HG03469 (cell line): ENCODE data around the gene TAS2R1.
"Not testable (repeated sequence)": the region's sequence is repeated elsewhere in the genome, so short reads cannot be mapped to it uniquely, and the experiment has no call there.

Experiments
- ATAC-seq: cut with Tn5 transposase; IDR thresholded peaks from one replicate; pipeline ENCODE4 v1.9.1; 2021; ENCODE audit warnings: mild to moderate bottlenecking, moderate library complexity, moderate number of reproducible peaks; ENCODE audit not compliant: unreplicated experiment

TAS2R1 gene

DNA sequence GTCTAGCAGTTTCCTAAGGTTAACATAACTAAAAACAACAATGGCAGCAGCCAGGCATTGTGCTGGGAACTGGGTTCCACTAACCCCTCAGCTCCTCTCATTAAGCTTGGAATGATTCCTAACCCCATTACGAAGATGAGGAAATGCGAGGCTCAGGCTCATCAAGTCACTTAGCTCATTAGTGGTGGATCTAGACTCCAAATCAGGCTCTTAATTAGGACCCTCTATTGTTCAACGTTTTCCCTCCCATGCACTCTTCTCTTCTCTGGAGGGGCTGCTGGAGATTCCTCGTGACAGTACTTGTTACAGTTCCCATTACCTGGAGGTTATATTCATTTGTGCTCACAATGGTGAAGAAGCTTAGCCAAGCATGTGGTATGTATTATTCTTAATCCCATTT lies 6.5 kb downstream of the TAS2R1 start:
- no peak for ATAC-seq

DNA sequence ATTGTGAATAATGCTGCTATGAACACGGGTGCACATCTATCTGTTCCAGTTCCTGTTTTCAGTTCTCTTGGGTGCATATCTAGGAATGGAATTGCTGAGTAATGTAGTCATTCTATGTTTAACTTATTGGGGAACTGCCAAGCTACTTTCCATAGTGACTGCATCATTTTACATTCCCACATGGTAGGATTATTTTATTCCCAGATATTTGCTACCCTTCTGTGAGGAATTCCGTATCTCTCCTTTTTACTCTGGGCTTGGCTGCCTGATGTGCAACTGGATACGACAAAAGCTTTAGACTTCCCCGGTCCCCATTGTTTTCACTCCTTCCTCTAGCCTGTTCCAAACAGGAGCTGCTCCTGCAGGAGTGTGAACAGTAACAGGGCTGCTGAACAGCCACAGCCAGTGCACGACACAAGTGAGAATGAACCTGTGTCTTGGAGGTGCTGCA lies 7.2 kb downstream of the TAS2R1 start:
- ATAC-seq, result no peak

DNA sequence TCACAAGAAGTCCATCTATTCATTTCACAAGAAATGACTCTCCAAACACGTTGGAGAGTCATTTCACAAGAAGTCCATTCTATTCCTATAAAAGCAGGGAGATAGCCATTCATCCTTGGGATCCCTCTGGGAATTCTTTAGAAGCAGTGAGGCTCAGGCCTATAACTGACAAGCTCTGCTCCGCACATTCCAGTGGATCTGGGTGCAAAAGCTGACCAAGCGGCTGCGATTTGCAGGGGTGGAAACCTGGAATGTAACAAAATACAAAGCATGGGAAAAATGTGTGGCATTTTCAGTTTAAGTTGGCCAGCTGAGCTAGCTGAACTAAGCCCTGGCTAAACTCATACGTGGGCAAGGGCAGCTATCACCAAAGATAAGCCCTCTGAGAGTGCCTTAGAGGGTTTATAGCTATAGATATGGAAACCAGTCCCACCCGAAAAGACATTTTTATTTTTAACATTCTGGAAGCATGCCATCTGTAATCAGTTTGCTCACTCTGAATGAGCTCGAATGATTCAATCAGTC lies 8.7 kb downstream of the TAS2R1 start:
- ATAC-seq, result no peak

DNA sequence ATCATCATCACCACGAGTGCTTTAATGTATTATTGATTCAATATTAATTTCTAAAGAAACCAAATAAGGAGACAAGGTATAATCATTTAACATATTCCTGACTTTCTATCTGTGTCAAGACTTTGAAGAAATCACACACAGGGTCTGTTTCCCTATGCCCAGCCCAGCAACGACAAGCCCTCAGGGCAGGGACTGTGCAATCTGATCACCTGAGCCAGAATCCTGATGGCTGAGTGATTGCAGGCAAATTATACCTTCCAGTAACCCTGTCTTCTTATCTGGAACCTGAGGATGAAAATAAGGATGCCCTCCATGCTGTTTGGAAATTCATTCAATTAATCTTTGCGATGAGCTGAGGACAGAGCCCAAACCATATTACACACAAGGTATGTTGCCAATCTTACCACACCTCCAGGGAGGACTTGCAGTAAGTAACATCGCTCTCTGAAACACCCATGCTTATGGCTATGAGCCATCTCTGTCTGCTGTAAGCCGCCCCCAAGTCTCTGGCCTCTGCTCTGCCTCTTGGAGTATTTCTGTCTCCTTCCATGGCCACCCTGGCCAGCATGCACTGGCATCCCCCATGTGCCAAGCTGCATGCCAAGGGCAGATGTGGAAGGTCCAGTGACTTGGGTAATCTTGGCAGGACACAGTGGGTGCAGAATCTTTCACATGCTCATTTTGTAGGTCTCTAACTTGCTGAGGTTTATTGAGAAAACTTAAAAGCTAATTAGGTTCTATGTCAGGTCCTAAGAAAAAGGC lies 10.6 kb downstream of the TAS2R1 start:
- no peak for ATAC-seq

DNA sequence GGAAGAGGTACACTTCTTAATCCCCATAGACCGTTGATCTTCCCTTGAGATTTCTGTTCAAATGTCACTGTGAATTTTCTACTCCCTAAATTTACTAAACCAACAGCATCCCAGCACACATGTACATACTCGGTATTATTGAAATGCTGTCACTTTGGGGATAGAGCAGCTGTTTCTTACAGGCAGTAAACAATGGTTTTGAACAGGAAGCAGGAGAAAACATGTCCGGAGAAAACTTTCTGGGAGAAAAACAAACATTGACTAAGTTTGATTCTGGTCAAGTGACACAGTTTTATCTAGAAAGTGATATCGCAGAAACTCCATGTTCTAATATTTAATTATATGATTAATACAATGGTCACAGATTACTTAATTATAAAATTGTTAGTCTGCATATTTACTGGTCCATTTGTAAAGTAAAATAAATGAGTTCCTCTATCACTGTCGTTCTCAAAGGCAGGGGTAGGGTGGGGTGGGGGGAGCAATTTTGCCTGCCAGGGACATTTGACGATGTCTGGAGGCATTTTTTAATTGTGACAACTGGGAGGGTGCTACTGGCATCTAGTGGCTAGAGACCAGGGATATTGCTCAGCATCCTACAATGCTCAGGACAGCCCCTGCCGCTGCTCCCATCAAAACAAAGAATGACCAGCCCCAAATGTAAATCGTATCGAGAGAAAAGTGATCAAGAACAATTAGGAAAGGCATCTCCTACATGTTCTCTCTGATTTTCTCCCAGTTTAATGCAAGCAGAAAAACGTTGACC lies 12.2 kb downstream of the TAS2R1 start:
- no peak for ATAC-seq

DNA sequence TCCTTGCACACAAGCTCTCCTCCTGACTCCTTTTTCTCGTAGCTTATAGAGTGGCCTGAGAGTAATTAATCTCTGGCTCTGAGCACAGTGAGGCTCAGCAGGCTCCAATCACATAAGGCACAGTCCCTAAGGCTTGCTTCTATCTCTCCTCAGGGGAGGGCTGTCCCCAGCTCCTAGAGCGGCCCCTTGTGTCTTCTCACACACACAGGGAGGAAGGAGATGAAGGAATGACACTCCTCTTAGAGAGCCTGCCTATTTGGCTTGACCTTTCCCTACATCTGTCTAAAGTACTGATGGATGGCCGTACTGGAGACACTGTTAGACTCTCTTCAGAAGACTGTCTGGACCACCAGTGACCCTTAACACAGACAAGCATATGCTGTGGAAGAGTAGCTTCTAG lies 12.9 kb downstream of the TAS2R1 start:
- ATAC-seq, result no peak

DNA sequence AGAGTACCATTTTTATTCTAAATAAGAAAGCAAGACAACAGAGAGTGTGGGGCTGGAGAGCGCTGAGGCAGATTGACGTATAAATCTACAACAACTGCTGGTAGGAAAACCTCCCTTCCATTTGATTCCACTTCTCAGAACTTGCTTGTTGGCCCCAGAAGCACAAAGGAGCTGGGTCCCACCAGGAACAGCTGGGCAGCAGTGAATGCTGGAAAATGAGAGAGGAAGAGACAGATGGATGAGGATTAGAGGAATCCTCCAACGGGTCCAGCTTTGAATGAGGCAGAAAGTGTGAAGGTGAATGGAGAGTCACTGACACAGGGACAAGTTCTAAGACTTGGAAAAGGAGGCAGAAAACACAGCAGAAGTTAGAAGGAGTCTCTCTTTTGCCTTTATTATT lies 14.8 kb downstream of the TAS2R1 start:
- no peak for ATAC-seq

DNA sequence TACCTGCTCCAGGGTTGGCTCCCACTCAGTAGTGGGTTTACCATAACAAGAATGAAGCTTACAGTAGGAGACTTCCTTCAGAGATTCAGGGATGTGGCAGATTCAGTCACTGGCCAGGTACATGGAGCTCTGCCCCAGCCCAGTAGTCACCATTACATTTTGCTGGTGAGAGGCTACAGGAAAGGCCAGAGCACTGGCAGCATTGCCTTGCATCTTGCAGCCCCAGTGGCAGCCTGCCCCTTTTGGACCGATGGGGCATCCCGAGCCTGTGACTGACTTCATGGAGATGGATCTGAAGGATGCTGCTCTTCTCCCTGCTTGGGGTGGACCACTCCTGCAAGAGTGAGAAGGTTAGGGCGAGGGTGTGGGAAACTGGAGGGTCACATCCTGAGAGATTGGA lies 16.8 kb downstream of the TAS2R1 start:
- ATAC-seq, result no peak

DNA sequence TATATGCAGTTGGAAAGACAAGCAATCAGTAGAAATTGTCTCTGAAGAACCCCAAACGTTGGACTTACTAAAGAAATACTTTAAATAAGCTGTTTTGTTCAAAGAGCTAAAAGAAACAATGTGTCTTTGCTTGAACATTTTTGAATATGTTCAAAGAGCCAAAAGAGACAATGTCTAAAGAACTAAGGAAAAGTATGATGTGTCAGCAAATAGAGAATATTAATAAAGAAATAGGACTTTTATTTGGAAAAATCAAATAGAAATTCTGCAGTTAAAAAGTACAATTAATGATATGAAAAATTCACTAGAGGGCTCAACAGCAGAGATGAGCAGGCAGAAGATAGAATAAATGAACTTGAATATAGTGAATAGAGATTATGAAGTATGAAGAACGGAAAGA lies 19.2 kb downstream of the TAS2R1 start:
- no peak for ATAC-seq

DNA sequence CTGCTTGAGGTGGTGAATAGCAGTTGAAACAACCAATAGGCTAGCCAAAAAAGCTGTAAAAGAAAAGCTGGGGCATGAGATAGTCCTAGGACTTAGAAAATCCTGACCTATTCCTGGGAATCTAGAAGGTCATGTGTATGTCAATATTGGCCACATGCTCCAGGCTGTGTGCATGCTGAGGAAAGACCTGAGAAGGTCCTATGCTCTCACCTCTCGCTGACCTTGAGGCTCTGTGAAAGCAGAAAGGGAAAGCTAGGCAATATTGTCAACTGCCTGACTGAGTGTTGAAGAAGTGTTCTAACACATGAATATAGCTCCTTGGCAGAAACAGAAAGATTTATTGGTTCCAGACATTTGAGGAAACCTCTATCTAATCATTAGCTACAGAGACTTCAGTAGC lies 19.8 kb downstream of the TAS2R1 start:
- no peak for ATAC-seq

DNA sequence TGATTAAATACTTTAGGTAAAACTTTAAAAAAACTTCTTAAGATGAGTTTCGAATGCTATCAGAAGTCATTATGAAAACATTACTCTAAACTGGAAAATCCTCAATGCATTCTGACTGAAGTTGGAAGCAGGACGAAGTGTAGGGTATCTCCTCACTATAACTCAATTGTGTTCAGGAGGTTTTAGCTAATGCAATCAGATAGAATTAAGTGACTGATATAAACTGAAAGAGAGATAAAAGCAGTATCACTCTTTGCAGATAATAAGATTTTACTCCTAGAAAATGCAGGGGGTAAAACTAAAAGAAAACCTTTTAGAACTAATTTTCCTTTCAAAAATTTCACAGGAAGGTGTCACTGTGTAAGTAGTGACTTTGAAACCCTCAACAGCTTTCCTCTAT lies 22.1 kb downstream of the TAS2R1 start:
- ATAC-seq, result no peak

DNA sequence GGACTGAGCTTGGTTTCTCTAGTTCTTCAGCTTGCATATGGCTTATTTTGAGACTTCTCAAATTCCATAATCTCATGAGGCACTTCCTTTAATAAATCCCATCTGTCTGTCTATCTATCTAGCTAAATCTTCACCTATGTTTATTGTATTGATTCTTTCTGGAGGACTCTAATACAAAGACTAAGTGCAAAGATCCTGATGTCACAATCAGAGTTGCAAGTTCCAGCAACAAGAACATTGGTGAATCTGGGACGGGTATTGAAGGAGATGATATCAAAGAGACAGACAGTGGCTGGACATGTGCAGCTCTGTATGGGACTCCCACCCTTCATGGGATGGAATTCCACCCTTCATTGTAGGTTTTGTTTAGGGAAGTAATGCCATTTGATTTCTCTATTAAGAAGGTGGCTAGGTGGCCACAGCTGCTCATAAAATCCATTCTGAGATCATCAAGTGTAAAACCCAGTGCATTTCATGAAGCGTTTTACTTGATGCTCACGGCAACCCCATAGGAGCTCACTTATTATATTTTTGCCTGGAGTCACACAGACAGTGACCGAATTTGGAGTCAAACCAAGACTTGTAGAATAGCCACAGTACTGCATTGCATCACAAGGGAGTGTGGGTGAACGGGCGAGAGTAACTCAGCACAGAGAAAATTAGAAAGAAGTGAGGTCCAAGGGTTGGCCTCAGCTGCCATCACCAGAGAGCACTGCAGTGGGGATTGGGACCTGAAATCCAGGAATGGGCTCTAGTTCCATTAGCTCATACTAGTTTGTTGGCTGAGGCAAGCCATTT lies 24.9 kb downstream of the TAS2R1 start:
- ATAC-seq, result no peak

DNA sequence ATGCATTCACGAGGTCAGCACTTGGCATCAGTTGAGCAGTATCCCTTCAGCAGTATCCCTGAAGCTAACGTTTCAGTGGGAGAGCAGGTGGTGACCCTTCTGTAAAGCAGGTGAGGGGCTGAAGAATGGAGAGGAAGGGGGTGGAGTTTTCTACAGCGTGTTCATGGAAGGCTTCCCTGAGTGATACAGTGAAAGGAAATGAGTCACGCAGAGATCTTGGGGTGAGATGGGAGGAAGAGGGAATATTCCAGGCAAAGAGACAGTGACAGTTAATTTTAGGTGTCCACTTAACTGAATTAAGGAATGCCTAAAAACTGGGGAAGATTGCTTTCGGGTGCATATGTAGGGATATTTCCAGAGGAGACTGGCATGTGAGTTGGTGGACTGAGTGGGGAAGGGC lies 25.7 kb downstream of the TAS2R1 start:
- no peak for ATAC-seq

DNA sequence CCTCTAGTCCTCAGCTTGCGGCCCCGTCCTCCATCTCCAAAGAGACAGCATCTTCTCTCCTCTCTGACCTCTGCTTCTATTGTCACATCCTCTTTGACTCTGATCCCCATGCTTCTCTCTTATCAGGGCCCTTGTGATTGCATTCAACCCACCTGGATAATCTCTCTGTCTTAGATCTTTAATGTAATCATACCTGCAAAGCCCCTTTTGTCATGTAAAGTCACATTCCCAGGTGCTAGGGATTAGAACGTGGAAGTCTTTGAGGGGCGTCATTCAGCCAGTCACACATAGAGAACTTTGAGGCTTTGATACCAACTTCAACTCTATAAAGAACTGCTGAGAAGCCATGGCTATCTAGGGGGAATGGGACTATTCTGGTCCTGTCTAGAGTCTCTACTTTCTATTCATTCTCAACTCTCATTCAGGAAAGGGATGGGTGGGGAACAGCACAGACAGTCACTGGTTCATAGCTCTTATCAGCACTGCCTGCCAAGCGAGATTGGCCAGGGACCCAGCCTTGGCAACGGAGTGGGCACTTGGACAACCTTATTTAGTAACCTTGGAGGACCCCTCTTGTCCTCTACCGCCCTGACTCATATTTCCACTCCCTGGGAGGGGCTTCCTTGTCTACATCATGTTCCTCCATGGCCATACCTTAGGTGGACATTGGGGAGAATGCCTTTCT lies 29.0 kb downstream of the TAS2R1 start:
- no peak for ATAC-seq

DNA sequence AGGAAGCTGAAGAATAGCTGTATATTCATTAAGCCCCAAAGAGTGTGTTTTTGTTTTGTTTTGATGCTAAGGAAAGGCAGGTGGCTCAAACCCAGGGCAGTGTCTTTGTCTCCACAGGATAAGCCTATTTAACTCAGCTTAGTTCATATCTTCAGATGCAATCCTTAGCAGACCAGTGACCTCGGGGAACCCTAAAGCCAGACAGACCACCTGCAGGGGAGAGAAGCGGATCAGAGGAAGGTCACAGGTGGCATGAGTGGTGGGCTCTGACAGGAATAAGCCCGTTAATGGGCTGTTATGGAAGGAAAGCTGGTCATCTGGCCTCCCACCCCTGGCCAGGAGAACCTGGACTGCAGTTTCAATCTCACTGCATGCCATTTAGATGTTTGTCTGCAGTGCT lies 30.8 kb downstream of the TAS2R1 start:
- no peak for ATAC-seq

DNA sequence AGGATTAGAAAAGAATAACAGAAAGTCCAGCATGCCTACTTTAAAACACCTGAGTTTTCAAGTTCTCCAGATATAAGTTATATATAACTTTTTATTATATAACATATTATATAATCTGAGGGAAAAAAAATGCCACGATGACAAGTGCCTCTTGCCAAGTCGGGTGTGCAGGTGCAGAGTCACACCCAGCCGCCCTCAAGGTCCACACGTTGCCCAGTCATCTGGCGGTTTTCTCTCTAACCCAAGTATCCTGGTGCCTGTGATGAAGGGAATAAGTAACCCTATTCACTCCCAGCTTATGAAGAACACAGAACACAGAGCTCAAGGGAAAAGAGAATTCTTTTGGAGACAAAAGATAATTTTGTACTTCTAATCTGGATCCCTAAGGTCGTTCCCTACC lies 31.8 kb downstream of the TAS2R1 start:
- not testable (repeated sequence) for ATAC-seq

DNA sequence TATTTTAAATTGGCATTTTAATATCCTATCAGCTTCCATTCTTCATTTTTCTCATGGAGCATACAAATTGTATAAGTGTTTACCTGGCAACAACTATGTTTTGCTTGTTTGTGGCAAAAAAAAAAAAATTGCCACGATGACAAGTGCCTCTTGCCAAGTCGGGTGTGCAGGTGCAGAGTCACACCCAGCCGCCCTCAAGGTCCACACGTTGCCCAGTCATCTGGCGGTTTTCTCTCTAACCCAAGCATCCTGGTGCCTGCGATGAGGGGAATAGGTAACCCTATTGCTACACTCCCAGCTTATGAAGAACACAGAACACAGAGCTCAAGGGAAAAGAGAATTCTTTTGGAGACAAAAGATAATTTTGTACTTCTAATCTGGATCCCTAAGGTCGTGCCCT lies 32.8 kb downstream of the TAS2R1 start:
- ATAC-seq, result not testable (repeated sequence)

DNA sequence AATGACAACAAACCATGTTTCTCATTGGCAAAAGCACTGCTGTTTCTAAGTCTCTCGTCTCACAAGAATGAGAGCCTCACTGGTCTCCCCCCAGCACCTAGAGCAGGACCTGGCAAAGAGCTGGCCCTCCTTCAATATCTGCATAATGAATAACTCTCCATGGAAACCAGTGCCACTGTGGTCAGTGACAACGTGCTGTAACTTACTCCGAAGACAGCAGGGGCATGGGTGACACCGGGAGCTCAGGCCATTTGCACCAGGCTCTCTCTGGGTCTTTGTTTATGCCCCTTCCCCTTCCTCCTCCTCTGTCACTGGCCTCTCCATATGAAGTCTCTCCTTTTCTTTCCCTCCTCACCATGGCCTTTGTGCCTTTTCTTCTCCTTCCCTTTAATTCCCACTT lies 33.3 kb downstream of the TAS2R1 start:
- no peak for ATAC-seq

DNA sequence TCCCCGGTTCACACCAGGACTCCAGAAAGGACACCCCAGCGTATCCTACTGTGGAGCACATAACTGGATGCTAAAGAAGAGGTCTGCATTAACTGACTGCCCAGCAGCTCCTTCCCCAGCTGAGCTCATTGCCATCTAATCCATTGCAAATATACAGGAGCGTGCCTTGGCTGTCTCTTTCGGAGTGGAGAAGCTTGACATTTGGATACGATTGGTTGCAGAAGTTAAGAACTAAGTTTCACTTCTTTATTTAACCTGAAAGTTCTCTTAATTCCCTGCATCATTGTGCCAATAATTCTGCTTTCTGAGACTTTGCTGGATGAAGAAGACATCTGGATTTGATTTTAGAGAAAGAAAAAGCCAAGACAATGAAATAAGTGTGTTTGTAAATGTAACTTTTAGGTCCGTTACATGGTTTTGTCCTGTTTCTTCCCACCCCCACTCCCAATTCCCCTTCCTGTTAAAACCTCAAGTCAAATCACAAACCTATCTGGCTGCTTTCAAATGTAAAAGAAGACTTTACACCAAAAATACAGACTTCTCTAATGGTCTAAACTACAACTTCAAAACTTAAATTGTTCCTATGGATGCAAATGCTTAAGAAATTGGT lies 33.9 kb downstream of the TAS2R1 start:
- ATAC-seq, result no peak

DNA sequence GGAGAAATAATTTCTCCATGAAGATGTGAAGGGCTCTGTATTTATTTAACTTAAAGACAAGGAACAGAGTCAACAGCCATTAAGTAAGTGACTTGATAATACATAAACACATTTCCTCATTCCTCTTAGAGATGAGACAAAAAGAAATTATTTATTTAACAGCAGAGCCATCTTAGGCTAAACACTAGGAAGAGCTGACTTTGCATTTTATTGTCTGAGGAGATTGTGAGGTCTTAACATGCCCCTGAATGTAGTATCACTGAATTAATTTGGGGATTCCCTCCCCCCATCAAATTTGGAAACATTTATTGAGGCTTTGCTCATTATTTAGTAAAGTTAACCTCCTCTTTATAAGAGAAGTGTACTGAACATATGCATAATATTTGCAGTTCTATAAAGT lies 35.2 kb downstream of the TAS2R1 start:
- no peak for ATAC-seq
